SK-MEL-5 (cell line): ENCODE measurements around the gene KIF2A. TPM values are rescaled to one million over a fixed set of nuclear protein-coding genes. Genes with fewer than 3 reads are reported as not detected.
A peak's percentile ranks its signal among the peaks of the same experiment; 100 is the strongest.

Experiments
- DNase-seq: peaks from one replicate; pipeline ENCODE4 v3.0.0-alpha.2; 2016; ENCODE audit warnings: low read depth, low spot score
- in situ Hi-C: cut with HindIII; loops from 2 replicates; pipeline ENCODE4 v1.10.0; 2016; ENCODE audit warnings: low sequenced_read_pairs, high pct_unique_total_duplicates, low pct_unique_long_range_greater_than_20kb
- total RNA-seq: library from RNA; depleted of rRNA; stranded (reverse); fragments of >200 nt; shearing (Covaris generic); gene quantifications from 2 replicates; pipeline ENCODE4 v1.2.3, GENCODE V29; 2014; rRNA removed

KIF2A gene
- total RNA-seq, 1 experiment from 2014 or later: 44.1 TPM

GRCh38 chr5:62403411-62404250 lies 97.6 kb downstream of the KIF2A start, which contains the start of gene DIMT1:
TSS of gene DIMT1 (minus strand) at chr5:62403905. CDS start at chr5:62403772, 133 bp downstream.
- in situ Hi-C loops: no loop called here

DNA sequence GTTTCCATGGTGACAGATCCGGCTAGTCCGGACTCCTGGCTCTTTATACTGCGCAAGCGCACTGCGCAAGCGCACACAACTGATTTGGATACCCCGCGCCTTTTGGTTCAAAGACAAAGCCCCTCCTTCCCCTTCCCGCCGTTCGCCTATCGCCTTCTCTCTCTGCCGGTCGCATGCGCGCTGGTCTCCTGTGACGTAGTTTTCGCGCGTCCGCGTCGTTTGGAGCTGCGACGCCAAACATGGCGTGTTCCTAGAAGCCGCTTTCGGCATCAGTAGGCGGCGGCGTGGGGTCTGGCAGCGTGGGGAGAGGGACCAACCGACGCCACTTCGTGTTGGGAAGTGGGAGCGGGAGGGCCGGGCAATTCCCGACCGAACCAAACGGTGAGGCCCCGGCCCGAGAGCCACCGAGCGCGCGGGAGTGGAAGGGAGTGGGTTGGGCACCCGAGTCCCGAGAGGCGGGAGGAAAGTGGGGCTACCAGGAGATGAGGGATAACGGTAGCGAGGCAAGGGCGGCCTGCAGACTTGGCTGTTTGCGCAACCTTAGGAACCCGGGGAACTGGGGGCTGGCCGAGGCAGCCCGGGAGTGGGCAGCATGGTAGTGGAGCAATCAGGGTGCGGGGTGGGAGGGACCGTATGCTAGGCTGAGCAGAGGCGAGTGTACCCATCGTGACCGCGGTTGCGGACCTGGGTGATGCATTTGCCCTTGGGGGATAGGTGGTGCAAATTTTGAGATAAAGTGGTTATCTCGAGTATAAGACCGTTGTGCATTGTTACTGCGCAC lies 106.7 kb downstream of the KIF2A start, which contains the start of gene IPO11:
IPO11 (plus strand) TSS at position 215 of the 781 bp plus-strand sequence. CDS start 24,517 bp downstream, outside the sequence.
- peak; percentile 99 for DNase-seq
- in situ Hi-C loops: no loop called here

More at GRCh38 chr5:62403411-62404250, 97.6 kb downstream of the KIF2A start, which contains the start of gene DIMT1:
- DNase-seq: peak; percentile 98

DNA sequence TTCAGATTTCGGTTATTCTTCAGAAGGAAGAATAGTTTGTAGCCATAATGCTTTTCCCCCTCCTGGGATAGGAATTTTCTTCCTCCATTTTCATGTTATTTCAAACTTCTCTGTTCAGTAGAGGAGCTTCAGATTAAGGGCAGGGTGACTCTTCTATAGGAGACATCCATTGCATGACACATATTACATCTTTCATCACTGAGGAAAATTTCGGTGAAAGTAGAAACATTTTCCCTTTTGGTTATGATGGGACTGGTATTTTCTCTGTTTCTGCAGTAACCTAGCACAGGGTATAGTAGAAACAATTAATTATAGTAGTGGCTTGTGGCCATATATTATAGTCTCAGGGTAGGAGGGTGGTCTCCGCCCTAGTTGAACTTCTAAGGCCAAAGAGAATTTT lies 107.7 kb downstream of the KIF2A start:
- in situ Hi-C loops: no loop called here
- DNase-seq: no peak

DNA sequence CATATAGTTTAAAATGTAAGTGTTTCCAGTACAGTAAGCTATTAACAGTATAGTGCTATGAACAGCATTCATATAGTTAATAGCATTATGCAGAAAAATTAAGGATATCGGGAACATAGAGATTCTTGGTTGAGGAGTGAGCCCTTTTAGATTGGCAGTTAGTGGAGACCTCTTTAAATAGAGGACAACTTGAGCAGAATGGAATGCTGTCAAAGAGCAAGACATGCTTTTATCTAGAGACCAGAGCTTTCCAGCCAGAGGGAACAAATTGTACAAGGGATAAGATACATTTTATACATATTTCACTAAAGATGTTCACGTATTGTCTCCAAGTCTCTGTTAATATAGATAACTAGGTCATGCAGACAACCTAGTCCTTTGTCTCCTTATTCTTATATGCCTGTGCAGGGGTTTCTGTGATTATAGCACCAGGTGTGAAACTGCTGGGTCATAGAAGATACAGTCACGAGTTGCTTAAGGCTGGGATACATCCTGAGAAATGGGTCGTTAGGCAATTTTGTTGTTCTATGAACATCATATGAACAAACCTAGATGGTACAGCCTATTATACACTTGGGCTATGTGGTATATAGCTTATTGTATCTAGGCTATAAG lies 112.6 kb downstream of the KIF2A start:
- in situ Hi-C loops: no loop called here
- DNase-seq: no peak

- no peak for DNase-seq
These were observed 113.6 kb downstream of the KIF2A start for GRCh38 chr5:62419609-62420008.

GRCh38 chr5:62421414-62421813 lies 115.4 kb downstream of the KIF2A start:
- DNase-seq: no peak
- in situ Hi-C loops: no loop called here

More at GRCh38 chr5:62419609-62420008, 113.6 kb downstream of the KIF2A start:
- in situ Hi-C loops: no loop called here

- in situ Hi-C loops: no loop called here
These were observed 118.8 kb downstream of the KIF2A start for GRCh38 chr5:62424763-62425162.

GRCh38 chr5:62431735-62432620 lies 126.0 kb downstream of the KIF2A start:
- DNase-seq: no peak
- in situ Hi-C loops: no loop called here

More at GRCh38 chr5:62424763-62425162, 118.8 kb downstream of the KIF2A start:
- no peak for DNase-seq

DNA sequence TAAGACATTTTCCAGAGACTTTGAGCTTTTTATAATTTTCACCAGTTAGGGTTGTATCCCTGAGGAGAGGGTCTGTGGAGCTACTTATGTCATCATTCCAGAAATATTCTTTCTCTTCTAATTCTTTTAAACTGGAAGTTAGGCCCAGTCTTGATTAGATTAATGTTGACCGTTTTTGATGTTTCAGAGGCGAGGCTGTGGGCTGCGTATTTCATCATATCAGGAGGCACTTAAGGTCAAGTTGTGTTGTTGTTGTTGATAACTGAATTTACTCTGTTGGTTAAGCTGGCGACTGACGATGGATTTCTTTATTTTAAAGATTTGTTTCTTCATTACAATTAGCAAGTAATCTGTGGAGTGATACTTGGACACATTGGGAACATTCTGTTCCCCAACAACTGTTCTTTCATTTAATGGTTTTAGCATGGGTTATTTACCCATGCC lies 126.6 kb downstream of the KIF2A start:
- in situ Hi-C loops: no loop called here
- no peak for DNase-seq

Other genes with a start within 250 kb of the KIF2A start
- gene DIMT1, start 97.7 kb downstream of the KIF2A start, total RNA-seq: 55.7 and 60.3 TPM in 2 replicates
- gene IPO11, start 106.6 kb downstream of the KIF2A start, total RNA-seq: 23.0 and 24.4 TPM in 2 replicates